Stomach (tissue), 9 donors: ENCODE data around the gene TAS2R41. TPM values are rescaled to one million over a fixed set of nuclear protein-coding genes. Genes with fewer than 3 reads are reported as not detected.

Source experiments
- DNase-seq, 2 donors: peaks; one replicate each; pipeline versions ENCODE4 v3.0.0 to v3.0.0-alpha.2; 2013 to 2019
- H3K27ac ChIP-seq, 5 donors: fragments of 200-600 bp in 4 of 5; sonication (generic) in 4 of 5; one replicate each; pipeline ENCODE4 v1.5.1; 2013 to 2019; ENCODE audit warnings: mild to moderate bottlenecking in 1 of 5, moderate library complexity in 1 of 5
- H3K27me3 ChIP-seq, 3 donors: fragments of 200-600 bp; sonication (generic); one replicate each; pipeline ENCODE4 v1.5.1; 2017 to 2019; ENCODE audit warnings: mixed run types in 1 of 3
- H3K36me3 ChIP-seq, 4 donors: fragments of 200-600 bp; sonication (generic); 1 replicate in 3 of 4; 2 replicates in 1 of 4; pipeline ENCODE4 v1.5.1; 2016 to 2019
- H3K4me1 ChIP-seq, 4 donors: fragments of 200-600 bp; sonication (generic); one replicate each; pipeline ENCODE4 v1.5.1; 2016 to 2019
- H3K4me3 ChIP-seq, 4 donors: fragments of 200-600 bp; sonication (generic) in 3 of 4; one replicate each; pipeline ENCODE4 v1.5.1; 2016 to 2019; ENCODE audit warnings: mild to moderate bottlenecking in 1 of 4
- H3K9me3 ChIP-seq, 4 donors: fragments of 200-600 bp; sonication (generic); one replicate each; pipeline ENCODE4 v1.5.1; 2016 to 2019
- EP300 ChIP-seq: sonication (generic); formaldehyde crosslinking; IDR thresholded peaks from one replicate; pipeline ENCODE4 v1.6.1; 2017; ENCODE audit warnings: antibody characterized with exemption
- POLR2A ChIP-seq, 4 donors: fragments of 450-650 bp; IDR thresholded peaks; one replicate each; pipeline ENCODE4 v1.6.1; 2016; ENCODE audit warnings: antibody characterized with exemption in 4 of 4, control low read depth in 2 of 4, mild to moderate bottlenecking in 1 of 4, moderate library complexity in 1 of 4
- POLR2AphosphoS5 ChIP-seq, 3 donors: sonication (generic); formaldehyde crosslinking; IDR thresholded peaks; one replicate each; pipeline ENCODE4 v1.6.1; 2016; ENCODE audit warnings: antibody characterized with exemption in 3 of 3
- WGBS, 5 donors: extraction: QIAGEN DNeasy Blood & Tissue Kit in 3 of 5; methylation state at CpG; one replicate each; pipeline versions ENCODE4 v1.1.5 to v1.1.7; 2013 to 2018; 5-methylcytosine and 5-hydroxymethylcytosine counted together
- intact Hi-C: fragments of 100-400 bp; cut with DNase I; formaldehyde crosslinking; loops from one replicate; pipeline ENCODE4 v1.15.1; 2023; ENCODE audit warnings: low total_unique reads
- polyA plus RNA-seq, 3 donors: library from polyadenylated mRNA; stranded (reverse); fragments of 200-250 nt; gene quantifications; one replicate each; pipeline ENCODE4 v1.2.3, GENCODE V29; 2013
- total RNA-seq, 5 donors: library from RNA; depleted of rRNA; stranded (reverse); fragments of >200 nt; gene quantifications; one replicate each; pipeline versions ENCODE4 v1.1.0 to v1.2.3, GENCODE V29; 2014 to 2016
- TF ChIP-seq, protein P1 (sequence below), 7 experiments: fragments of 450-650 bp in 4 of 7; fragments of 200-600 bp in 3 of 7; sonication (generic) in 3 of 7; IDR thresholded peaks; one replicate each; pipeline ENCODE4 v1.5.1; 2016 to 2019; ENCODE audit warnings: antibody characterized with exemption in 7 of 7, control low read depth in 2 of 7, mild to moderate bottlenecking in 1 of 7
- donor health status: healthy with polysubstance abuse.
- donor health status: Bipolar disorder and iron deficiency.
- donor health status: healthy.

The TAS2R41 gene
- total and polyA plus RNA-seq, 8 donors = 1.5 TPM; not detected in 7

- TF ChIP-seq POLR2A (IDR thresholded peaks at IDR 0.05) (no peak), POLR2AphosphoS5 (IDR thresholded peaks at IDR 0.05) (no peak), EP300 (no peak)
- TF ChIP-seq, protein P1, sequence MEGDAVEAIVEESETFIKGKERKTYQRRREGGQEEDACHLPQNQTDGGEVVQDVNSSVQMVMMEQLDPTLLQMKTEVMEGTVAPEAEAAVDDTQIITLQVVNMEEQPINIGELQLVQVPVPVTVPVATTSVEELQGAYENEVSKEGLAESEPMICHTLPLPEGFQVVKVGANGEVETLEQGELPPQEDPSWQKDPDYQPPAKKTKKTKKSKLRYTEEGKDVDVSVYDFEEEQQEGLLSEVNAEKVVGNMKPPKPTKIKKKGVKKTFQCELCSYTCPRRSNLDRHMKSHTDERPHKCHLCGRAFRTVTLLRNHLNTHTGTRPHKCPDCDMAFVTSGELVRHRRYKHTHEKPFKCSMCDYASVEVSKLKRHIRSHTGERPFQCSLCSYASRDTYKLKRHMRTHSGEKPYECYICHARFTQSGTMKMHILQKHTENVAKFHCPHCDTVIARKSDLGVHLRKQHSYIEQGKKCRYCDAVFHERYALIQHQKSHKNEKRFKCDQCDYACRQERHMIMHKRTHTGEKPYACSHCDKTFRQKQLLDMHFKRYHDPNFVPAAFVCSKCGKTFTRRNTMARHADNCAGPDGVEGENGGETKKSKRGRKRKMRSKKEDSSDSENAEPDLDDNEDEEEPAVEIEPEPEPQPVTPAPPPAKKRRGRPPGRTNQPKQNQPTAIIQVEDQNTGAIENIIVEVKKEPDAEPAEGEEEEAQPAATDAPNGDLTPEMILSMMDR (IDR thresholded peaks at IDR 0.05) = no peak
- 68 to 82% (median 74%) methylated on average over 8 of the region's 8 CpGs for whole genome bisulfite sequencing, 5 donors
- Histone ChIP-seq H3K27me3 (no peaks in the 10 kb centered on the region), H3K4me3 (no peak overlapping the region), H3K9me3 (no peaks in the 10 kb centered on the region), H3K4me1 (no peaks in the 10 kb centered on the region), H3K36me3 (no peaks in the 10 kb centered on the region), H3K27ac (peak overlapping the region in 4 of 5 donors; percentile 16 to 47 (median 21))
- intact Hi-C loops = no loop called here
- DNase-seq = no peak
Measured at GRCh38 chr7:143499743-143500348, 22.2 kb downstream of the TAS2R41 start.

DNA sequence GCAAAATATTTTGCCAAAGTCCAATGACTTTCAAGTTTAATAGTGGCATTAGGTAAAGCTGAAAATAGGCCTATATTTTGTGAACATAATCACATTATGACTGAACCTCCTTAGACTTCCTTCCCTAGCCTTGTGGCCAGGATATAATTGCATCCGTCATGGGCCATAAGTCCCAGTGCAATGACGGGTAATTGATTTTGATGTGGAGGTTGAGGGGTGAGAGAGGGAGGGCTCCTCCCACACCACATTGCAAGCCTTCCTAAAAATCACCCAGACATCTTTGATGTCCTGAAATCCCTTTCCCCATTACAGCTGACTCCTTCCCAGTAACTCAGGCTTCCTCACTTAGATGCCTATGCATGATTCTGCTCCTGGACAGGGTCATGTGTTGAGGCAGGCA, 25.6 kb downstream of the TAS2R41 start:
- no peak for TF ChIP-seq POLR2A (IDR thresholded peaks at IDR 0.05)
- TF ChIP-seq EP300 = no peak
- TF ChIP-seq, protein P1 (IDR thresholded peaks at IDR 0.05) = no peak
- Histone ChIP-seq H3K36me3 (no peaks in the 10 kb centered on the region), H3K4me1 (no peaks in the 10 kb centered on the region), H3K4me3 (no peak overlapping the region), H3K27ac (no peak overlapping the region), H3K9me3 (no peaks in the 10 kb centered on the region), H3K27me3 (no peaks in the 10 kb centered on the region)
- intact Hi-C loops = no loop called here
- no peak for DNase-seq
- whole genome bisulfite sequencing, 5 donors = 73 to 84% (median 78%) methylated on average over 2 of the region's 2 CpGs

DNA sequence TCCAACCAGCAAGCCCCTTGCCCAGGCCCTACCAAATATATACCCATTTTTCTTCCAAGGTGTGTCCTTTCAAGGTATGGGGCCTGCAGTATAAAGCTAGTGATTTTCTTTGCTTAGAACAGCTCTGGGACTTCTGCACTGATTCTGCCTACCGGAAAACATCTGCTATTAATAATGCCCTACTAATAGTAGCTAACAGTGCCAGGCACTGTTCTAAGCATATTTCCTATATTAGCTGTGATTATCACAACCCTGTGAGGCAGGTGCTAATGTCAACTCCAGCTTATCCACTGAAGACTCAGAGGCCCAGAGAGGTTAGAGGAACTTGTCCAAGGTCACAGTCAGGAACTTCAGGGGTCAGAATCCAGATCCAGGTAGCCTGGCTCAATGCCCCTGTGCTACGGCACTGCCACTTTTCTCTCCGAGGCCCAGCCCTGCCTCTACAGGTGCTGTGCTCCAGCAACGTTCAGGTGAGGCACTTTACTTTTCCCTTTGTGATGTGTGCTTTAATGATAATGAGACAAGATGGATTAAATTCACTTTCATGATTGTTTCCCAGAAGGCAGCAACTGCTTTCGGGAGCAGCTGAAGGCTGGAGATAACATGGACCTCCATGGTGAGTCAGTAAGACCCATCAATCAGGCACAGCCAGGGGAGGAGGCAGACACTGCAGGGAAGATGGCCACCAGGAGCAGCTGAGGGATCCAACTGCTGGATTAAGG, 26.7 kb downstream of the TAS2R41 start:
- Histone ChIP-seq H3K9me3 (no peaks in the 10 kb centered on the region), H3K36me3 (no peaks in the 10 kb centered on the region), H3K27me3 (no peaks in the 10 kb centered on the region), H3K4me3 (no peak overlapping the region), H3K27ac (no peak overlapping the region), H3K4me1 (no peaks in the 10 kb centered on the region)
- intact Hi-C loops = no loop called here
- no peak for DNase-seq
- WGBS, 5 donors = 66 to 76% (median 72%) methylated on average over 5 of the region's 5 CpGs
- TF ChIP-seq POLR2A (IDR thresholded peaks at IDR 0.05) (no peak), EP300 (no peak), POLR2AphosphoS5 (IDR thresholded peaks at IDR 0.05) (no peak)
- TF ChIP-seq, protein P1 (IDR thresholded peaks at IDR 0.05) = no peak

GRCh38 chr7:143504937-143505297, 27.2 kb downstream of the TAS2R41 start:
- H3K27ac ChIP-seq = no peak overlapping the region
- intact Hi-C loops = no loop called here
- no peak for DNase-seq
- no peaks in the 10 kb centered on the region for H3K27me3 ChIP-seq
- no peaks in the 10 kb centered on the region for H3K36me3 ChIP-seq
- H3K4me3 ChIP-seq = no peak overlapping the region
- H3K9me3 ChIP-seq = no peaks in the 10 kb centered on the region
- TF ChIP-seq POLR2AphosphoS5 (IDR thresholded peaks at IDR 0.05) = no peak
- TF ChIP-seq EP300 = no peak
- no peak for TF ChIP-seq POLR2A (IDR thresholded peaks at IDR 0.05)
- TF ChIP-seq, protein P1 (IDR thresholded peaks at IDR 0.05) = no peak
- H3K4me1 ChIP-seq = no peaks in the 10 kb centered on the region
